Right lobe of liver (tissue), 4 donors: ENCODE measurements around the gene IGLON5.

Experiments used
- CTCF ChIP-seq, 4 donors: fragments of 200-600 bp in 3 of 4; fragments of 450-650 bp in 1 of 4; IDR thresholded peaks; one replicate each; pipeline versions ENCODE4 v1.5.1 to v1.8.0; 2016 to 2022; ENCODE audit warnings: antibody characterized with exemption in 4 of 4, mild to moderate bottlenecking in 2 of 4
- POLR2A ChIP-seq: fragments of 450-650 bp; IDR thresholded peaks from one replicate; pipeline ENCODE4 v1.6.1; 2017; ENCODE audit warnings: antibody characterized with exemption, mild to moderate bottlenecking
- donor health status: DM: no; HTN: no; CAD: no.
- donor health status: DM: no; HTN: no; CAD: no.
- donor health status: DM: no; HTN: yes; CAD: no.

GRCh38 chr19:51380379-51380778, 68.9 kb downstream of the IGLON5 start:
- TF ChIP-seq CTCF (IDR thresholded peaks at IDR 0.05) (no peak), POLR2A (no peak)
